ENCODE results near the gene PCBP3.

PCBP3 gene

DNA sequence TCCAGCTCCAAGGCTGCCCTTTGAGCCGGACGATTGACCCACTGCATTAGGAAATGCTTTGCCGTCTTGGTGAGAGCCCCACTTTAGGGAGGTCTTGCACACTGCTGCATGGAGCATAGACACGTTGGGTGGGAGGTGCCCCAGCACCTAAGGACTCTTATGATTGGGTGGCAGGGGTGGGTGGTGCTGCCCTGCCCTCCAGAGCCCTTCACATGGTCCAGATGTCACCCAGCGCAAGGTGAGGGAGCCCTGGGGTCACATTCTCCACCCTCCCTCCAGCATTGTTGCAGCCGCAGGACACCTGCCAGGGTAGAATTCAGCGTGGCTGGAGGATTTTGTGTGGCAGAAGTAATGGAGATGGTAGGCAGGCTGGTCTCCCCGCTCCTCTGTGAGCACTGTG, 200.7 kb downstream of the PCBP3 start:
- no peak for ATAC-seq (ENCODE audit: insufficient read depth, low read depth)
- Histone ChIP-seq H3K36me3 (ENCODE audit: insufficient read depth, low read length) (no peaks in the 10 kb centered on the region), H4K20me1 (ENCODE audit: insufficient read depth, low read length) (peaks cover 17% of the 10 kb centered on the region)

DNA sequence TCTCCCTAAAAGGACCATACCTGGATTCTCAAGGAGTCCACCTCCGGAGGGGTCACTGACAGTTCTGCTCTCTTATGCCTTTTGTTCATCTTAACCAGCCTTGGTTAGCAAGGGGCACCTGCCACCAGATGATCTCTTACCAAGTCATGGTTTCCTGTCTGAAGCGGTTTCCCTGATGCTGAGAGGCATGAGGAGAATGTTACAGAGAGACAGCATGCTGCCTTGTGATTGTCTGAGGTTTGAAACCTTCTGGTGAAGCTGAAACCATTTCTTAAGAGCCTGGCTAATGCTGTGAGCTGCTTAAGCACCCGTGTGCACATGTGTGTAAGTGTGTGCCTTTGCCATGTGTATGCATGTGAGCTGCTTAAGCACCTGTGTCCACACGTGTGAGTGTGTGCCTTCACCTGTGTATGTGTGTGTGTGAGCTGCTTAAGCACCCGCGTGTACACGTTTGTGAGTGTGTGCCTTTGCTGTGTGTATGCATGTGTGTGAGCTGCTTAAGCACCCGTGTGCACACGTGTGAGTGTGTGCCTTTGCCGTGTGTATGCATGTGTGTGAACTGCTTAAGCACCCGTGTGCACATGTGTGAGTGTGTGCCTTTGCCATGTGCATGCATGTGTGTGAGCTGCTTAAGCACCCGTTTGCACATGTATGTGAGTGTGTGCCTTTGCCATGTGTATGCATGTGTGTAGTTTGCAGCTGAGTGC, 201.7 kb downstream of the PCBP3 start:
- Histone ChIP-seq H3K9ac (ENCODE audit: low read depth, low read length) (no peak overlapping the region), H3K4me3 (ENCODE audit: low read depth in 1 of 2, low read length in 2 of 2) (no peak overlapping the region), H4K20me1 (ENCODE audit: insufficient read depth, low read length) (peaks cover 17% of the 10 kb centered on the region), H3K27me3 (ENCODE audit: insufficient read depth, low read length, poor library complexity) (no peaks in the 10 kb centered on the region), H3K27ac (ENCODE audit: low read length) (no peak overlapping the region), H3K79me2 (ENCODE audit: insufficient read depth, low read length) (no peaks in the 10 kb centered on the region), H3K4me1 (ENCODE audit: insufficient read depth, low read length) (no peaks in the 10 kb centered on the region), H2AFZ (ENCODE audit: low read depth, low read length) (no peak overlapping the region), H3K36me3 (ENCODE audit: insufficient read depth, low read length) (no peaks in the 10 kb centered on the region), H3K4me2 (ENCODE audit: insufficient read depth, low read length) (no peak overlapping the region), H3K9me3 (ENCODE audit: insufficient read depth, low read length, severe bottlenecking) (peaks cover 8% of the 10 kb centered on the region)
- TF ChIP-seq, protein P1, sequence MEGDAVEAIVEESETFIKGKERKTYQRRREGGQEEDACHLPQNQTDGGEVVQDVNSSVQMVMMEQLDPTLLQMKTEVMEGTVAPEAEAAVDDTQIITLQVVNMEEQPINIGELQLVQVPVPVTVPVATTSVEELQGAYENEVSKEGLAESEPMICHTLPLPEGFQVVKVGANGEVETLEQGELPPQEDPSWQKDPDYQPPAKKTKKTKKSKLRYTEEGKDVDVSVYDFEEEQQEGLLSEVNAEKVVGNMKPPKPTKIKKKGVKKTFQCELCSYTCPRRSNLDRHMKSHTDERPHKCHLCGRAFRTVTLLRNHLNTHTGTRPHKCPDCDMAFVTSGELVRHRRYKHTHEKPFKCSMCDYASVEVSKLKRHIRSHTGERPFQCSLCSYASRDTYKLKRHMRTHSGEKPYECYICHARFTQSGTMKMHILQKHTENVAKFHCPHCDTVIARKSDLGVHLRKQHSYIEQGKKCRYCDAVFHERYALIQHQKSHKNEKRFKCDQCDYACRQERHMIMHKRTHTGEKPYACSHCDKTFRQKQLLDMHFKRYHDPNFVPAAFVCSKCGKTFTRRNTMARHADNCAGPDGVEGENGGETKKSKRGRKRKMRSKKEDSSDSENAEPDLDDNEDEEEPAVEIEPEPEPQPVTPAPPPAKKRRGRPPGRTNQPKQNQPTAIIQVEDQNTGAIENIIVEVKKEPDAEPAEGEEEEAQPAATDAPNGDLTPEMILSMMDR (IDR thresholded peaks at IDR 0.05; ENCODE audit: borderline replicate concordance, extremely low read depth, low read length, poor library complexity, severe bottlenecking) = no peak
- TF ChIP-seq EZH2 (IDR thresholded peaks at IDR 0.05; ENCODE audit: borderline replicate concordance, low read depth, low read length, severe bottlenecking) = no peak
- ATAC-seq (ENCODE audit: insufficient read depth, low read depth) = 0 out of 3 replicates have a peak, but pooled peaks have one; percentile 27
- DNase-seq = no peak

More for the DNA sequence above, 200.7 kb downstream of the PCBP3 start:
- Histone ChIP-seq H3K9me3 (ENCODE audit: insufficient read depth, low read length, severe bottlenecking) (peaks cover 8% of the 10 kb centered on the region), H2AFZ (ENCODE audit: low read depth, low read length) (no peak overlapping the region), H3K4me2 (ENCODE audit: insufficient read depth, low read length) (no peak overlapping the region), H3K79me2 (ENCODE audit: insufficient read depth, low read length) (no peaks in the 10 kb centered on the region), H3K4me3 (ENCODE audit: low read depth in 1 of 2, low read length in 2 of 2) (no peak overlapping the region), H3K27me3 (ENCODE audit: insufficient read depth, low read length, poor library complexity) (no peaks in the 10 kb centered on the region), H3K9ac (ENCODE audit: low read depth, low read length) (no peak overlapping the region), H3K4me1 (ENCODE audit: insufficient read depth, low read length) (no peaks in the 10 kb centered on the region), H3K27ac (ENCODE audit: low read length) (no peak overlapping the region)
- TF ChIP-seq EZH2 (IDR thresholded peaks at IDR 0.05; ENCODE audit: borderline replicate concordance, low read depth, low read length, severe bottlenecking) = no peak
- TF ChIP-seq, protein P1 (IDR thresholded peaks at IDR 0.05; ENCODE audit: borderline replicate concordance, extremely low read depth, low read length, poor library complexity, severe bottlenecking) = no peak
- DNase-seq = no peak

DNA sequence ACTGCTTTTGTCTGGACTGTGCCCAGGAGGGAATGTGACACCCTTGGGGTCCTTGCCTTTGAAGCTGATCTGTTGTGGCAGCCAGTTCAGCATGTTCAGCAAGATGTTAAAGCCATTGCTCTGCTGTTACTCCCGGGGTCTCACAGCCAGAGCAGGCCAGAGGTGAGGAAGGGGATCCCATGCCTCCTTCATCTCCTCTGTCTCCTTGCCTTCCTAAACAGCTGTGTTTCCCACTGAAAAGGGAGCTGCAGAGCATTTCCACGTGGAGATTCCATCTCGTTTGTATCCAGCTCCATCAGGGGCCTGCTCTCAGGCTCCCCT, 202.2 kb downstream of the PCBP3 start:
- no peak for DNase-seq
- ATAC-seq (ENCODE audit: insufficient read depth, low read depth) = no peak
- Histone ChIP-seq H3K9ac (ENCODE audit: low read depth, low read length) (no peak overlapping the region), H3K27me3 (ENCODE audit: insufficient read depth, low read length, poor library complexity) (no peaks in the 10 kb centered on the region), H3K4me1 (ENCODE audit: insufficient read depth, low read length) (no peaks in the 10 kb centered on the region), H3K4me2 (ENCODE audit: insufficient read depth, low read length) (no peak overlapping the region), H3K9me3 (ENCODE audit: insufficient read depth, low read length, severe bottlenecking) (peaks cover 6% of the 10 kb centered on the region), H3K4me3 (ENCODE audit: low read depth in 1 of 2, low read length in 2 of 2) (no peak overlapping the region), H4K20me1 (ENCODE audit: insufficient read depth, low read length) (peaks cover 17% of the 10 kb centered on the region), H3K79me2 (ENCODE audit: insufficient read depth, low read length) (no peaks in the 10 kb centered on the region), H2AFZ (ENCODE audit: low read depth, low read length) (no peak overlapping the region), H3K36me3 (ENCODE audit: insufficient read depth, low read length) (no peaks in the 10 kb centered on the region), H3K27ac (ENCODE audit: low read length) (no peak overlapping the region)
- TF ChIP-seq, protein P1 (IDR thresholded peaks at IDR 0.05; ENCODE audit: borderline replicate concordance, extremely low read depth, low read length, poor library complexity, severe bottlenecking) = no peak
- no peak for TF ChIP-seq EZH2 (IDR thresholded peaks at IDR 0.05; ENCODE audit: borderline replicate concordance, low read depth, low read length, severe bottlenecking)
